Esophagus mucosa (tissue), 1 donor: ENCODE results near the gene NDE1. TPM values are rescaled to one million over a fixed set of nuclear protein-coding genes. Genes with fewer than 3 reads are reported as not detected.

Source experiments
- ATAC-seq: fragments of 200-7000 bp; cut with Tn5 transposase; one replicate; pipeline ENCODE4 v1.9.1; 2020
- total RNA-seq: library from RNA; stranded (reverse); gene quantifications from one replicate; pipeline ENCODE4 v1.2.4, GENCODE V29; 2023
- donor health status: DM: yes; HTN: yes; CAD: no.

The NDE1 gene
- total RNA-seq, 1 donor from 2014 or later: 42.0 TPM

GRCh38 chr16:15739464-15739863 lies 89.4 kb downstream of the NDE1 start:
- no peak for ATAC-seq

GRCh38 chr16:15739950-15740349 lies 89.9 kb downstream of the NDE1 start:
- ATAC-seq: no peak

- ATAC-seq: no peak
Observed at GRCh38 chr16:15741207-15741871, 91.3 kb downstream of the NDE1 start.

GRCh38 chr16:15742716-15743115 lies 92.7 kb downstream of the NDE1 start:
- no peak for ATAC-seq

GRCh38 chr16:15743657-15744056 lies 93.6 kb downstream of the NDE1 start:
- peak; percentile 13 for ATAC-seq

GRCh38 chr16:15746332-15746731 lies 96.3 kb downstream of the NDE1 start:
- no peak for ATAC-seq

GRCh38 chr16:15747937-15748336 lies 97.9 kb downstream of the NDE1 start:
- no peak for ATAC-seq

- no peak for ATAC-seq
Observed at GRCh38 chr16:15748654-15749053, 98.6 kb downstream of the NDE1 start.

GRCh38 chr16:15749371-15749770 lies 99.3 kb downstream of the NDE1 start:
- ATAC-seq: no peak

GRCh38 chr16:15749985-15750384 lies 99.9 kb downstream of the NDE1 start:
- no peak for ATAC-seq

GRCh38 chr16:15751940-15752339 lies 101.9 kb downstream of the NDE1 start:
- no peak for ATAC-seq

- no peak for ATAC-seq
Observed at GRCh38 chr16:15752717-15753488, 102.9 kb downstream of the NDE1 start.

GRCh38 chr16:15754821-15755534 lies 104.9 kb downstream of the NDE1 start:
- ATAC-seq: peak; percentile 83

- no peak for ATAC-seq
Observed at GRCh38 chr16:15757077-15757386, 107.0 kb downstream of the NDE1 start.

- ATAC-seq: no peak
Observed at GRCh38 chr16:15757630-15758251, 107.7 kb downstream of the NDE1 start.

GRCh38 chr16:15759070-15759469 lies 109.0 kb downstream of the NDE1 start:
- no peak for ATAC-seq

GRCh38 chr16:15760129-15760528 lies 110.1 kb downstream of the NDE1 start:
- no peak for ATAC-seq

- no peak for ATAC-seq
Observed at GRCh38 chr16:15764112-15764511, 114.1 kb downstream of the NDE1 start.

- ATAC-seq: no peak
Observed at GRCh38 chr16:15765116-15765515, 115.1 kb downstream of the NDE1 start.

- peak; percentile 82 for ATAC-seq
Observed at GRCh38 chr16:15765880-15766279, 115.8 kb downstream of the NDE1 start.

GRCh38 chr16:15766918-15767317 lies 116.9 kb downstream of the NDE1 start:
- no peak for ATAC-seq

GRCh38 chr16:15768201-15768600 lies 118.2 kb downstream of the NDE1 start:
- ATAC-seq: no peak

- no peak for ATAC-seq
Observed at GRCh38 chr16:15769239-15769638, 119.2 kb downstream of the NDE1 start.
